Esophagus muscularis mucosa (tissue), 4 donors: ENCODE measurements around the gene CRIP2. TPM values are rescaled to one million over a fixed set of nuclear protein-coding genes. Genes with fewer than 3 reads are reported as not detected.

Experiments
- DNase-seq: peaks from one replicate; pipeline ENCODE4 v3.0.0-alpha.2; 2017; ENCODE audit errors: extremely low spot score
- H3K27ac ChIP-seq, 4 donors: fragments of 200-600 bp; sonication (generic); replicated peaks in 1 of 4; 1 replicate in 3 of 4; 2 replicates in 1 of 4; pipeline ENCODE4 v1.5.1; 2016 to 2019; ENCODE audit warnings: mild to moderate bottlenecking in 1 of 4
- H3K27me3 ChIP-seq, 4 donors: fragments of 200-600 bp; sonication (generic); one replicate each; pipeline versions ENCODE4 v1.5.1 to v1.6.0; 2016 to 2019
- H3K36me3 ChIP-seq, 4 donors: fragments of 200-600 bp; sonication (generic); one replicate each; pipeline ENCODE4 v1.5.1; 2016 to 2019
- H3K4me1 ChIP-seq, 4 donors: fragments of 200-600 bp; sonication (generic); one replicate each; pipeline ENCODE4 v1.5.1; 2016 to 2019
- H3K4me3 ChIP-seq, 4 donors: fragments of 200-600 bp; sonication (generic); 1 replicate in 2 of 4; 2 replicates in 2 of 4; pipeline ENCODE4 v1.5.1; 2016 to 2019; ENCODE audit warnings: mild to moderate bottlenecking in 4 of 4, moderate library complexity in 1 of 4
- H3K9me3 ChIP-seq, 4 donors: fragments of 200-600 bp; sonication (generic); 1 replicate in 3 of 4; 2 replicates in 1 of 4; pipeline ENCODE4 v1.5.1; 2016 to 2019
- CTCF ChIP-seq, 3 experiments: fragments of 200-600 bp in 2 of 3; fragments of 450-650 bp in 1 of 3; sonication (generic) in 2 of 3; IDR thresholded peaks; one replicate each; pipeline ENCODE4 v1.5.1; 2017 to 2019; ENCODE audit warnings: antibody characterized with exemption in 3 of 3, mild to moderate bottlenecking in 2 of 3, moderate library complexity in 1 of 3
- EP300 ChIP-seq: sonication (generic); formaldehyde crosslinking; IDR thresholded peaks from one replicate; pipeline ENCODE4 v1.6.1; 2017; ENCODE audit warnings: antibody characterized with exemption
- POLR2A ChIP-seq: fragments of 450-650 bp; IDR thresholded peaks from one replicate; pipeline ENCODE4 v1.6.1; 2017; ENCODE audit warnings: antibody characterized with exemption, moderate library complexity, mild to moderate bottlenecking, low read depth
- POLR2AphosphoS5 ChIP-seq, 2 donors: sonication (generic); formaldehyde crosslinking; IDR thresholded peaks; one replicate each; pipeline ENCODE4 v1.6.1; 2017; ENCODE audit warnings: antibody characterized with exemption in 2 of 2
- WGBS: methylation state at CpG from one replicate; pipeline ENCODE4 v1.1.5; 2018; 5-methylcytosine and 5-hydroxymethylcytosine counted together
- intact Hi-C: fragments of 100-400 bp; cut with DNase I; formaldehyde crosslinking; loops from one replicate; pipeline ENCODE4 v1.15.1; 2023
- total RNA-seq, 4 donors: library from RNA; depleted of rRNA; stranded (reverse); fragments of >200 nt; gene quantifications; one replicate each; pipeline versions ENCODE4 v1.1.0 to v1.2.1, GENCODE V29; 2016

The CRIP2 gene
- total RNA-seq, 4 donors from 2014 or later, result 283 to 578 (median 392) TPM

GRCh38 chr14:105485739-105486162 lies 11.1 kb downstream of the CRIP2 start:
- 54% methylated on average over 9 of the region's 12 CpGs for WGBS
- TF ChIP-seq POLR2A (no peak), CTCF (IDR thresholded peaks at IDR 0.05) (peak in 1 of 3 experiments; percentile 30)
- Histone ChIP-seq H3K27ac (peak overlapping the region; percentile 93 to 99 (median 96)), H3K27me3 (peaks cover 0 to 14% (median 0%) of the 10 kb centered on the region in 4 donors), H3K4me3 (peak overlapping the region; percentile 68 to 75 (median 72)), H3K36me3 (peaks cover 0 to 8% (median 0%) of the 10 kb centered on the region in 4 donors), H3K9me3 (no peaks in the 10 kb centered on the region), H3K4me1 (peaks cover 87 to 97% (median 96%) of the 10 kb centered on the region in 4 donors)
- no peak for DNase-seq
- intact Hi-C loops, result loop anchor here (5.0 kb wide), 1 partner anchor 38 kb away; no protein-coding TSS in a partner anchor

DNA sequence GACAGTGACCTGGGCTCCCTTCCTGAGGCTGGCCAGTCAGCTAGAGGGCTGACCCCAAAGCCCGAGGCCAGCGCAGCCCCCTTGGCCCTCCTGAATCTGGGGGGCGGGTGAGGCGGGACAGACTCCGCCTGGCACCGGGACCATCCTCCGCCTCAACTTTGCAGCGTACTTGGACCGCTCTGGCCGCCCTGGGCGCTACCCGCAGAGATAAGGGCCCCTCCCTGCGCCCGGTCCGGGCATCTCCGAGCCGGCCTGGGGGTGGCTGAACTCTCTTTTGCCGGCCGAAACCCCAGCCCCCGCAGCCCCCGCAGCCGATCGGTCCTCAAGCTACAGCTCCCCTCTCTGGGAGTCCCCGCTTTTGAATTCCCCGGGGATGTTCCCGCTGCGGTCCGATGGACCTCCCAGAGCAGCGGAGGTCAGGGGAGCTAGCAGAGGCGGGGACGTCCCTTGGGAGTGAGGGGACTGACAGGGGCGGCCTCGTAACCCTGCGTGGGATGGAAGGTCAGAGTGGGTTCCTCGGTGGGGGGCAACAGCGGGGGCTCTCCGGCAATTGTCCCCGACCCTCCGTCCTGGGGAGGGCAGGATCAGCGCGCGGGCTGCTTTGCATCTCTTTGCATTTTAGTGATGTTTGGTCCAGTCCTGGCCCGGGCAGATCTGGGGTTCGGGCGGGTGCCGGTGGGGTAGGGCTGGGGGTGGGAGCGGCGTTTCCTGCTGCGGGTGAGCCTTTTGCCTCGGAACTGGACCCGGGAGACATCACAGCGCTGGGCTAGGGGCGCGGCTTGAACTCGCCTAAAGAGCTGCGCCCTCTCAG lies 11.7 kb downstream of the CRIP2 start, which contains the start of gene CRIP1:
TSS of gene CRIP1 (plus strand) at position 724 of the 811 bp plus-strand sequence. CDS start 374 bp downstream, outside the sequence.
- Histone ChIP-seq H3K4me3 (peak within 1 kb of the TSS; percentile 68 to 75 (median 72)), H3K27me3 (peaks cover 0 to 14% (median 0%) of the 10 kb centered on the region in 4 donors), H3K36me3 (peaks cover 0 to 8% (median 0%) of the 10 kb centered on the region in 4 donors), H3K4me1 (peaks cover 82 to 93% (median 92%) of the 10 kb centered on the region in 4 donors), H3K9me3 (no peaks in the 10 kb centered on the region), H3K27ac (peak within 1 kb of the TSS; percentile 93 to 99 (median 96))
- WGBS, result 10% methylated on average over 15 of the region's 56 CpGs
- intact Hi-C loops, result loop anchor here (5.0 kb wide), 1 partner anchor 39 kb away; no protein-coding TSS in a partner anchor
- no peak for DNase-seq
- no peak for TF ChIP-seq POLR2AphosphoS5 (IDR thresholded peaks at IDR 0.05)
- TF ChIP-seq EP300, result no peak
- TF ChIP-seq CTCF (IDR thresholded peaks at IDR 0.05), result no peak
- no peak for TF ChIP-seq POLR2A

DNA sequence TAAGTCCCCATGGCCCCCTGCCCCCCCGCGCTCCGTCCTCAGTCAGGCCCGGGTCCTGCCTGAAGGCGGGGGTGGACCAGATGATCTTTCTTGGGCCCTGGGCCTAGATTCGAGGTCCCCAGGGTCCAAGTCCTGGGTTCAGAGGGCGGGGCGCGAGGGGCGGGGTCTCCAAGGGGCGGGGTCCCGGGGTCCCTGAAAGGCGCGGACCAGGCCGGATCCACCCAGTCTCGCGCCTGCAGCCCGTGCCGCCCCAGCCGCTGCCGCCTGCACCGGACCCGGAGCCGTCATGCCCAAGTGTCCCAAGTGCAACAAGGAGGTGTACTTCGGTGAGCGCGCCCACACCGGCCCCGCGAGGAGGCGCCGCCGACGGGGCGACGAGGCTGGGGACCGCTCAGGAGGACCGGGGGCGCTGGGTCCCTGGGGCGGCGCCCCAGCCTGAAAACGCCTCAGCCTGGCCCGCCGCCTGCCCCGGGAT lies 12.4 kb downstream of the CRIP2 start:
- no peak for DNase-seq
- H3K4me1 ChIP-seq, result peaks cover 82 to 93% (median 92%) of the 10 kb centered on the region in 4 donors
- peak overlapping the region; percentile 93 to 99 (median 96) for H3K27ac ChIP-seq
- no peaks in the 10 kb centered on the region for H3K9me3 ChIP-seq
- no CpG with 5 or more reads among the region's 45 CpGs for WGBS
- no peak for TF ChIP-seq POLR2A
- peak in 1 of 2 donors; percentile 67 for TF ChIP-seq POLR2AphosphoS5 (IDR thresholded peaks at IDR 0.05)
- peaks cover 0 to 14% (median 0%) of the 10 kb centered on the region in 4 donors for H3K27me3 ChIP-seq
- peaks cover 0 to 8% (median 0%) of the 10 kb centered on the region in 4 donors for H3K36me3 ChIP-seq
- intact Hi-C loops, result loop anchor here (5.0 kb wide), 1 partner anchor 40 kb away; no protein-coding TSS in a partner anchor
- peak overlapping the region; percentile 68 to 75 (median 72) for H3K4me3 ChIP-seq

DNA sequence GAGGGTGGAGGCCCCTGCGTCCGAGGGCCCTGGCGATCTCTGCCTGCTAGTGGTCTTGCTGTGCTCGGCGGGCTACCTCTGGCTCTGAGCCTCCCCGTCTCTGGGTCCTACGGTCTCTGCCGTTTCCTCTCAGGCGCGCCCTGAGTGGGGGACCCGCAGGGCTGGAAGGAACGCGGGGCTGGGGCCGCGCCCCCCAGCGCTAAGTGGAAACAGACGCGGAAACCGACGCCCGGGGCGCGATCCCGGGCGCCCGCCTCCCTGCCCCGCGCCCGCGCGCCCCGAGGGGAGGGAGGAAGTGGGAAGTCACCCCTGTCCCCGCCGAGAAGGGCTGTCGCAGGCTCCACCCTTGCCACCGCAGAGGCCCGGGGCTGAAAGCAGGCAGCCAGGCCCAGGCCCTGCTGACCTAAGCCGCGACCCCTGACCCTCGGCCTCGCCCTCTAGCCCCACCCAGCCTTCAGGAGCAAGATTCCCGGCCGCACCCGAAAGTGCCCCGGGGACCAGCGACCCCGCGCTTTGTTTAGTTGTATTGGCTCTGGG lies 12.9 kb downstream of the CRIP2 start:
- no peak for DNase-seq
- peak overlapping the region; percentile 93 to 99 (median 96) for H3K27ac ChIP-seq
- peaks cover 0 to 8% (median 3%) of the 10 kb centered on the region in 4 donors for H3K36me3 ChIP-seq
- H3K27me3 ChIP-seq, result peaks cover 0 to 14% (median 0%) of the 10 kb centered on the region in 4 donors
- intact Hi-C loops, result loop anchor here (5.0 kb wide), 1 partner anchor 40 kb away; no protein-coding TSS in a partner anchor
- H3K9me3 ChIP-seq, result no peaks in the 10 kb centered on the region
- WGBS, result no CpG with 5 or more reads among the region's 48 CpGs
- H3K4me1 ChIP-seq, result peaks cover 82 to 93% (median 90%) of the 10 kb centered on the region in 4 donors
- H3K4me3 ChIP-seq, result peak overlapping the region; percentile 68 to 75 (median 72)
- TF ChIP-seq POLR2A (no peak), CTCF (IDR thresholded peaks at IDR 0.05) (no peak), EP300 (no peak), POLR2AphosphoS5 (IDR thresholded peaks at IDR 0.05) (no peak)
